PC-9 (cell line): ENCODE data around the gene PTAFR. TPM values are rescaled to one million over a fixed set of nuclear protein-coding genes. Genes with fewer than 3 reads are reported as not detected.

Experiments
- BruUV-seq: library from RNA; stranded (reverse); fragments of 400-500 nt; replicated peaks from 2 replicates; lab custom pipeline; 2021; lab: Mats Ljungman, UMichigan
- CTCF ChIA-PET: fragments of 300-600 bp; sonication (Branson Sonifier 250); formaldehyde crosslinking; loops from one replicate; lab custom pipeline; 2022; ENCODE audit warnings: antibody characterized with exemption; lab: Charles Lee
- POLR2A ChIA-PET: fragments of 300-600 bp; sonication (Branson Sonifier 250); formaldehyde crosslinking; loops from one replicate; lab custom pipeline; 2022; ENCODE audit warnings: antibody characterized with exemption; ENCODE audit not compliant: unreplicated experiment; lab: Charles Lee
- DNase-seq, 2 experiments: peaks; one replicate each; pipeline versions ENCODE4 v3.0.0 to v3.0.0-alpha.2; 2015 to 2022; ENCODE audit warnings: mixed read lengths in 1 of 2
- H2AFZ ChIP-seq: fragments of 200-600 bp; sonication (generic); 2 replicates; pipeline ENCODE4 v1.8.1; 2017; ENCODE audit warnings: antibody characterized with exemption
- H3F3A ChIP-seq: fragments of 200-600 bp; sonication (generic); 2 replicates; pipeline ENCODE4 v1.8.1; 2017; ENCODE audit warnings: antibody characterized with exemption, mild to moderate bottlenecking, low read depth; ENCODE audit not compliant: insufficient read depth
- H3K27ac ChIP-seq: fragments of 200-600 bp; sonication (generic); 2 replicates; pipeline ENCODE4 v1.6.1; 2016; ENCODE audit warnings: mixed run types
- H3K27me3 ChIP-seq: fragments of 200-600 bp; sonication (generic); 2 replicates; pipeline ENCODE4 v1.6.1; 2016; ENCODE audit warnings: low read depth, mixed run types; ENCODE audit not compliant: insufficient read depth
- H3K36me3 ChIP-seq: fragments of 200-600 bp; sonication (generic); 2 replicates; pipeline ENCODE4 v1.6.1; 2016; ENCODE audit warnings: low read depth, mixed run types
- H3K4me1 ChIP-seq: fragments of 200-600 bp; sonication (generic); replicated peaks from 2 replicates; pipeline ENCODE4 v1.6.1; 2016; ENCODE audit warnings: mixed run types; ENCODE audit not compliant: insufficient read depth
- H3K4me2 ChIP-seq: fragments of 200-600 bp; sonication (generic); 2 replicates; pipeline ENCODE4 v1.6.1; 2017; ENCODE audit warnings: mixed run types
- H3K4me3 ChIP-seq: fragments of 200-600 bp; sonication (generic); 2 replicates; pipeline ENCODE4 v1.6.1; 2016; ENCODE audit warnings: mixed run types
- H3K79me2 ChIP-seq: fragments of 200-600 bp; sonication (generic); 2 replicates; pipeline ENCODE4 v1.6.1; 2017; ENCODE audit warnings: low read depth, mixed run types
- H3K9me2 ChIP-seq: fragments of 200-600 bp; sonication (generic); 2 replicates; pipeline ENCODE4 v1.8.1; 2017; ENCODE audit warnings: mild to moderate bottlenecking; ENCODE audit not compliant: insufficient read depth
- H3K9me3 ChIP-seq: fragments of 200-600 bp; sonication (generic); 2 replicates; pipeline ENCODE4 v1.8.1; 2016; ENCODE audit warnings: low read depth; ENCODE audit not compliant: insufficient read depth
- H4K20me1 ChIP-seq: fragments of 200-600 bp; sonication (generic); 2 replicates; pipeline ENCODE4 v1.8.1; 2017; ENCODE audit not compliant: insufficient read depth
- EZH2 ChIP-seq: fragments of 200-600 bp; sonication (generic); IDR thresholded peaks from 2 replicates; pipeline ENCODE4 v1.8.0; 2017; ENCODE audit warnings: antibody characterized with exemption, low read depth
- intact Hi-C: fragments of 100-400 bp; cut with micrococcal nuclease; formaldehyde crosslinking; loops from one replicate; pipeline ENCODE4 v1.10.0; 2022; ENCODE audit not compliant: unreplicated experiment
- total RNA-seq: library from RNA; stranded (reverse); gene quantifications from 2 replicates; pipeline ENCODE4 v1.2.3, GENCODE V29; 2021
- TF ChIP-seq, protein P1 (sequence below): fragments of 200-600 bp; sonication (generic); conservative IDR thresholded peaks from 2 replicates; pipeline ENCODE4 v1.6.1; 2017; ENCODE audit warnings: mixed run types, antibody characterized with exemption, mild to moderate bottlenecking, moderate library complexity

The PTAFR gene
- total RNA-seq, 1 experiment from 2014 or later: 12.2 TPM

DNA sequence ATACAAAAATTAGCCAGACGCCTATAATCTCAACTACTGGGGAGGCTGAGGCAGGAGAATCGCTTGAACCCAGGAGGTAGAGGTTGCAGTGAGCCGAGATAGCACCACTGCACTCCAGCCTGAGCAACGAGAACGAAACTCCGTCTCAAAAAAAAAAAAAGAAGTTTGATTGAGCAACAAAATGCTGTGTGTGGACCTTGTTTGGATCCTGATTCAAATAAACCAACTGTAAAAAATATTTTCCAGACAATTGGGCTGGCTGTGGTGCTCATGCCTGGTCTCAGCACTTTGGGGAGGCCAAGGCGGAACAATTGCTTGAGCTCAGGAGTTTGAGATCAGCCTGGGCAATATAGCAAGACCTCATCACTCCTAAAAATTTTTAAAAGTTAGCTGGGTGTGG lies 16.8 kb downstream of the PTAFR start:
- Histone ChIP-seq H3K4me2 (no peak overlapping the region), H4K20me1 (no peaks in the 10 kb centered on the region), H3K79me2 (no peaks in the 10 kb centered on the region), H3K4me1 (no peaks in the 10 kb centered on the region), H3K27ac (no peak overlapping the region), H3K27me3 (no peaks in the 10 kb centered on the region), H3K9me3 (no peaks in the 10 kb centered on the region), H3K36me3 (no peaks in the 10 kb centered on the region), H2AFZ (no peak overlapping the region), H3K4me3 (no peak overlapping the region), H3F3A (no peaks in the 10 kb centered on the region; the same call in 1 of the 2 replicates), H3K9me2 (no peaks in the 10 kb centered on the region)
- no peak for DNase-seq
- intact Hi-C loops: no loop called here
- ChIA-PET CTCF (no interaction called here), POLR2A (no interaction called here)
- no TSS peak for BruUV-seq
- TF ChIP-seq, protein P1, sequence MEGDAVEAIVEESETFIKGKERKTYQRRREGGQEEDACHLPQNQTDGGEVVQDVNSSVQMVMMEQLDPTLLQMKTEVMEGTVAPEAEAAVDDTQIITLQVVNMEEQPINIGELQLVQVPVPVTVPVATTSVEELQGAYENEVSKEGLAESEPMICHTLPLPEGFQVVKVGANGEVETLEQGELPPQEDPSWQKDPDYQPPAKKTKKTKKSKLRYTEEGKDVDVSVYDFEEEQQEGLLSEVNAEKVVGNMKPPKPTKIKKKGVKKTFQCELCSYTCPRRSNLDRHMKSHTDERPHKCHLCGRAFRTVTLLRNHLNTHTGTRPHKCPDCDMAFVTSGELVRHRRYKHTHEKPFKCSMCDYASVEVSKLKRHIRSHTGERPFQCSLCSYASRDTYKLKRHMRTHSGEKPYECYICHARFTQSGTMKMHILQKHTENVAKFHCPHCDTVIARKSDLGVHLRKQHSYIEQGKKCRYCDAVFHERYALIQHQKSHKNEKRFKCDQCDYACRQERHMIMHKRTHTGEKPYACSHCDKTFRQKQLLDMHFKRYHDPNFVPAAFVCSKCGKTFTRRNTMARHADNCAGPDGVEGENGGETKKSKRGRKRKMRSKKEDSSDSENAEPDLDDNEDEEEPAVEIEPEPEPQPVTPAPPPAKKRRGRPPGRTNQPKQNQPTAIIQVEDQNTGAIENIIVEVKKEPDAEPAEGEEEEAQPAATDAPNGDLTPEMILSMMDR: no peak
- TF ChIP-seq EZH2: no peak

- POLR2A ChIA-PET: no interaction called here
- TF ChIP-seq, protein P1: no peak
- TF ChIP-seq EZH2: no peak
- BruUV-seq: no TSS peak
- no peaks in the 10 kb centered on the region for H4K20me1 ChIP-seq
- H3F3A ChIP-seq: no peaks in the 10 kb centered on the region; the same call in 1 of the 2 replicates
- no peak for DNase-seq
- CTCF ChIA-PET: no interaction called here
- H3K4me1 ChIP-seq: no peaks in the 10 kb centered on the region
- H3K27me3 ChIP-seq: no peaks in the 10 kb centered on the region
- intact Hi-C loops: no loop called here
- H3K79me2 ChIP-seq: no peaks in the 10 kb centered on the region
- no peak overlapping the region for H3K27ac ChIP-seq
- no peaks in the 10 kb centered on the region for H3K36me3 ChIP-seq
- H3K4me3 ChIP-seq: no peak overlapping the region
- no peaks in the 10 kb centered on the region for H3K9me2 ChIP-seq
- no peak overlapping the region for H2AFZ ChIP-seq
- no peaks in the 10 kb centered on the region for H3K9me3 ChIP-seq
- no peak overlapping the region for H3K4me2 ChIP-seq
These were observed 17.2 kb downstream of the PTAFR start for GRCh38 chr1:28159243-28159642.

- Histone ChIP-seq H3F3A (no peaks in the 10 kb centered on the region; the same call in 1 of the 2 replicates), H3K9me2 (no peaks in the 10 kb centered on the region), H3K4me3 (no peak overlapping the region), H3K27ac (no peak overlapping the region), H2AFZ (no peak overlapping the region), H3K4me2 (no peak overlapping the region), H3K9me3 (no peaks in the 10 kb centered on the region), H3K27me3 (no peaks in the 10 kb centered on the region), H4K20me1 (no peaks in the 10 kb centered on the region), H3K79me2 (no peaks in the 10 kb centered on the region), H3K36me3 (no peaks in the 10 kb centered on the region), H3K4me1 (peaks cover 8% of the 10 kb centered on the region; the same call in 1 of the 2 replicates)
- peak; percentile 14 to 36 for DNase-seq
- POLR2A ChIA-PET: no interaction called here
- intact Hi-C loops: no loop called here
- CTCF ChIA-PET: no interaction called here
- TF ChIP-seq, protein P1: no peak
- no peak for TF ChIP-seq EZH2
- no TSS peak for BruUV-seq
These were observed 18.6 kb downstream of the PTAFR start for GRCh38 chr1:28157894-28158293.
